Stimulated activated CD8-positive, alpha-beta memory T cell treated with anti-CD3 and anti-CD28 coated beads, Interleukin-15, amount 100 ng/mL, for 48 hours (primary cell): Measurements from ENCODE around the gene BMP8B.
A peak's percentile ranks its signal among the peaks of the same experiment; 100 is the strongest.
"Not testable (repeated sequence)": the region's sequence is repeated elsewhere in the genome, so short reads cannot be mapped to it uniquely, and the experiment has no call there.

Experiments
- DNase-seq, 2 donors: peaks; one replicate each; pipeline ENCODE4 v3.0.0-alpha.2; 2020; ENCODE audit warnings: low read depth in 2 of 2

Gene BMP8B

DNA sequence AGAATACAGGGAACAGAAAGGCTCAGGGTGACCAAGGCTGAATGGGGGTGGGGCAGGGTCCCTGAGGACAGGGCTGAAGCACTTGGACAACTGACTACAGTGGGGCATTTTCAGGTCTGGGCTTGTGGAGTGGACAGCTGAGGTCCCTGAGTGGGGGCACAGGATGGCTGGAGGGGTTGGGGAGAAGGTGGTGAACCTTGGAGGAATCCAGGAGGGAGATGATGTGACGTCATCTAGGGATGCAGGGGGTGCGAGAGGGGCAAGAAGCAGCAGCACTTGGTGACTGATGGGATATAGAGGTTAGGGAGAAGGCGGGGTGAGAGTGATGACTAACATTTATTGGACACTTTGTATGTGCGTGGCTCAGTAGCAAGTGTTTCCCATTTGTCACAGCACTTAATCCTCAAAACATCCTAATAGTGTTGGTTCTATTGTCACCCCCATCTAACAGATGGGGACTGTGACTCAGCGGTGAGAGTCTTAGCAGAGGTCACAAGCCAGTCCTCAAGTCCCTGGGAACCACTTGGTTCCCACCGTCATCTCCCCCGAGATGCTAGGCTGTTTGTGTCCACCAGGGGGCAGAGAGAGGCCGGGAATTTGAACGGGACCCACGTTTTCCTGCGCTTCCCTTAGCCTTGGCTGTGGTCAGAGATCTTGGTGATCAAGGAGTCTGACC lies 27.9 kb upstream of the BMP8B start:
- DNase-seq: peak in 1 of 2 donors; percentile 30

DNA sequence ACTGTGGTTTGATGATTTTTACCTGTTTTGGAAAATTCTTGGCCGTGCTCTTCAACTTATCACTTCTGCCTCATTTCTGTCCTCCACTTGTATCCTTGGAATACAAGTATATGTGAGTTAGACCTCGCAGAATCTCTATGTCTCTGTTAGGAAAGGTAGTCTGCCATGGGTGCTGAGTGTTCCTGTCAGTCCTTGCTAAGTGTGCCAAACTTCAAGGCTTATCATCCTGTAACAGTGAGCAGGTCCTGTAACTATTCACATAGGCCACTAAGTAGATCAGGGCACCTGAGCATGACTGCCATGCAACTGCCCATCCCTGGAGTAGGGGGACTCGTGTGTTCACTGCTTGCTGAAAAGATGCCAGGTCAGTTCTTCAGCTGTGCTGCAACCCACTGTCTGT lies 24.2 kb upstream of the BMP8B start:
- DNase-seq: no peak

DNA sequence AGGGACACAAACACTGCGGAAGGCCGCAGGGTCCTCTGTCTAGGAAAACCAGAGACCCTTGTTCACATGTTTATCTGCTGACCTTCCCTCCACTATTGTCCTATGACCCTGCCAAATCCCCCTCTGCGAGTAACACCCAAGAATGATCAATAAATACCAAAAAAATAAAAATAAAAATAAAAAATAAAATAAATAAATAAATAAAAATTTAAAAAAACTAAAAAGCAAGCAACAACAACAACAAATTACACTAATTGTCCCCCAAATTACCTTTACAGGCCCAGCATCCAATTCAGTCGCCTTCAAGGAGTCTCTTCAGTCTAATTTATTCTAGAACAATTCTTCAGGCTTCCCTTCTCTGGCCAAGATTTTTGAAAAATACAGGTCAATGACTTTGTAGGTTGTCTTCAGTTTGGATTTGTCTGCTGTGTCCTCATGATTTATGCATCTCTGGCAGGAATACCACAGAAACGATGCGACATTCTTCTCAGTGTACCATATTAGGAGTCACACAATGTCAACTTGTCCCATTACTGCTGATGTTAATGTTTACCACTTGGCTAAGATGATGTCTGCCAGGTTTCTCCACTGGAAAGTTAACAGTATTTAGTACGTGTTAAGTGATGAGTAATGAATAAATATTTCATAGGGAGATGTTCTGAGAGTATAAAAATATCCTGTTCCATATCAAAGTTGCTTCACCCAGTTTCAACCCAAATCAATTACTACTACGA lies 20.3 kb upstream of the BMP8B start:
- no peak for DNase-seq

DNA sequence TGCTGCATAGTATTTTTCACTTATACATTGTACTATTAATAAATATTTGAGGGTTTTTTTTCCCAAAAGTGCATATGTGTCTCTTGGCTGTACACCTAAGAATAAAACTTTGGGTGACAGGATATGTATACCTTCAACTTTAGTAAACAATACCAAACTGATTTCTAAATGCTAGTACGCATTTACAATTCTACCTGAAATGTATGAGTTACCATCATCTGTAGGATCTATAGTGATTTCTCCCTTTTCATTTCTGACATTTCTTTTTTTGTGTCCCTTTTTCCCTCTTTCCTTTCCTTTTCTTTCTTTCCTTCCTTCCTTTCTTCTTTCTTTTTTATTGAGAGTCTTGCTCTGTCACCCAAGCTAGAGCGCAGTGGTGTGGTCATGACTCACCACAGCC lies 16.7 kb upstream of the BMP8B start:
- DNase-seq: no peak

DNA sequence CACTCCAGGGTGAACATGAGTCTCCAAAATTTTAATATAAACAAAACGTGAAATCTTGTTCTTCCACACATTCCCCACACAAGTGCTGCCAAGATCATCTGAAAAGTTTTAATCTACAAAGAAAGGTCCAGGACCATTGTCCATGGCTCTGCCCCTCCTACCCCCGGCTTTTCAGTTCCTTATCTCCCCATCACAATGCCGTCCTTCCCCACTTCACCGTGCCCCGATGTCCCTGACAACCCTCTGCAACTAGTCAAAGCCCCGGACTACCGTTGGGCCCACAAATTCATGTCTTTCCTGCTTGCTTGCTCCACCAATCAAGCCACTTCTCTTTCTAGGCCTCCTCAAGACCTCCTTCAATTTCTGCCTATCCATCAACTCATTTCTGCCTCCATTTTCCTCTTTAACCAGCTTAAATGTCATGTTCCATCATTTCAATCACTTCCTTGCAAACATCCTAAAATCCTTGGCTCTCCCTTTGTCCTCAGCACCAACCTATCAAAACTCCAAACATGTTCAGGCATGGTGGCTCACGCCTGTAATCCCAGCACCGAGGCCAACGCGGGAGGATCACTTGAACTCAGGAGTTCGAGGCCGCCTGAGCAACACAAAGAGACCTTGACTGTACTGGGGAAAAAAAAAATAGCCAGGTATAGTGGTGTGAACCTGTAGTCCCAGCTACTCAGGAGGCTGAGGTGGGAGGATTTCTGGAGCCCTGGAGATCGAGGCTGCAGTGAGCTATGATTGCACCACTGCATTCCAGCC lies 14.0 kb upstream of the BMP8B start:
- no peak for DNase-seq

DNA sequence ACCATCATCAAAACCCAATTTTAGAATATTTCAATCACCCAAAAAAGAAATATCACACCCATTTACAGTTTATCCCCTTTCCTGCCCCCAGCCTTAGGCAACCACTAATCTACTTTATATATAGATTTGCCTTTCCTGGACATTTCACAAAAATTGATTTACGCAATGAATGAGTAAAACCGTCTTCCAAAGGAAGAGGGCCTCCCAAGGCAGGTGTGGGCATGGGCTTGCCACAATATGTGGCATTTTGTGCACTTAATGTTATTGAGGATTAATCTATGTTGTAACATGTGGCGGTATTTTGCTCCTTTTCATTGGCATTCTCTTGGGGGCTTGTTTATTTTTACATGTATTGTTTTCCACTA lies 11.8 kb upstream of the BMP8B start:
- DNase-seq: no peak

DNA sequence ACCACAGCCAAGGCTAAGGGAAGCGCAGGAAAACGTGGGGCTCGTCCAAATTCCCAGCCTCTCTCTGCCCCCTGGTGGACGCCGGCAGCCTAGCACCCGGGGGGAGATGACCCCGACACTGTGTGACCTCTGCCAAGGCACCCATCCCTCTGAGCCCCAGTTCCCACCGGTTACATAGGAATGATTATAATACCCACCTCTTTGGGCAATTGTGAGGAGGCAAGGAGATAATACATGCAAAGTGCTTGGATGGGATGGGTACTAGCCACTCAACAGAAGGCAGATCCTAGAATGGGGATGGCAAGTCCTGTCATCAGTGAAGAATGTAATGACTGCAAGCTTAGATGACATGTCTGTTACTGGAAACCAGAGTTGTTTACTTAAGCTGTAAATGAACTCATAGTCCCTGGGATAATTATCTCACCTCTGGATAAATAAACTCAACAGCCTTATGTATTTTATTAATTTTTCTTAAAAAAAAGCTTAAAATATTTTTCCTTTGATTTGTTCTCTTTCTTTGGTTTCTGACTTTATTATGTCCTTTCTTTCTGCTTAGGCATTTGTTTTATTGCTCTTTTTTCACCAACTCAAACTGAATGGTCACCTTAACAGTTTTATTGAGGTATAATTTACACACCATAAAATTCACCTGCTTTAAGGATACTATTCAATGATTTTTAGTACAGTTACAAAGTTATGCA lies 11.3 kb upstream of the BMP8B start:
- peak; percentile 34 to 44 for DNase-seq

DNA sequence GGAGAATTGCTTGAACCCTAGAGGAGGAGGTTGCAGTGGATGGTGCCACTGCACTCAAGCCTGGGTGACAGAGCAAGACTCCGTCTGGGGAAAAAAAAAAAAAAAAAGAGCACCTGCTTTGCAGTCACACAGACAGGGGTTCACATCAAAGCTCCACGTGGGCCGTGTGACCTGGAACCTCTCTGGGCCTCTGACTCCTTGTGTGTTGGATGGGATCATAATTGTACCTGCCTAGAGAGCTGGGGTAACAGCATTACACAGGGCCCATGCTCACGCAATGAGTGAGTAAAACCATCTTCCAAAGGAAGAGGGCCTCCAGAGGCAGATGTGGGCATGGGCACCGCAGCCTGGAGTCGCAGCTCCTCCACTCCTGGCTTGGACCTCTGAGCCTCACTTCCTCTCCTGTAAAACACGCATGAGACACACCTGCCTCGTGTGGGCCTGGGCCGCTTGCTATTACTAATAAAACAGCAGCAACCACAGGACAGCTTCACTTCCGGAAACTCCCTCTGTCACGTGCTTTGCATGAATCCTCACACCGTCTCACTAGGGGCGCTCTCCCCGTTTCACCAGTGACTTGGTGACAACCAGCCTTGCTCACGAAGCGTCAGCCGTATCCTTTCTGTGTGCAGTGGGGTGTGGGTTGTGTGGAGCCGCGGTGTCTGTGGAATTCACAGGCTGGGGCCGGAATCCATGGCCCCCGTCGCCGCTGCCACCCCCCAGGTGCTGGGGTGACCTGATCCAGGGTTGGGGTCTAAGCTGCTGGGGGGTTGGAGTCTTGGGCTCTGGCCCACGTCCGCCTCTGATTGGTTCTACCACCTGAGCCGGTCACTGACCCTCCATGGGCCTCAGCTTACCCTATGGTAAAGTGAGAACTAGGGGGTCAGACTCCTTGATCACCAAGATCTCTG lies 10.4 kb upstream of the BMP8B start:
- peak; percentile 73 to 80 for DNase-seq

DNA sequence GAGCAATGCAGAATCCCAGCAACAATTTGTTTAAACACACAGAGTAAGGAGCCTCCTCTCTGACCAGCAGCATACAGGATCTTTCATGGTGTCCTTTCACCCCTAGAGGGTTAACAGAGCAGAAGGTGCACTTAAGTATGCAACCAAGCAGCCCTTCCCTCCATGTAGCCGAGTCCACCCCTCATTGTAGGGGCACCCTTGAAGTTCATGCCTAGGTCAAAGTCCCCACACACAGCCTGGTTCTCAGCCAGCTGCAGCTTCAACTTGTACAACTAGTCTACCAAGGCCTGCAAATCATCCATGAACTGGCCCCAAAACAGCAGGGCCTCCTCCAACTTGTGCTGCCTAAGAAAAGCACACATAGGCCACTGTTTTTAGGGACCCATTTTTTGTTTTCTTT lies 7.0 kb upstream of the BMP8B start:
- no peak for DNase-seq

GRCh38 chr1:39791838-39792237 lies 3.2 kb upstream of the BMP8B start:
- DNase-seq: no peak

DNA sequence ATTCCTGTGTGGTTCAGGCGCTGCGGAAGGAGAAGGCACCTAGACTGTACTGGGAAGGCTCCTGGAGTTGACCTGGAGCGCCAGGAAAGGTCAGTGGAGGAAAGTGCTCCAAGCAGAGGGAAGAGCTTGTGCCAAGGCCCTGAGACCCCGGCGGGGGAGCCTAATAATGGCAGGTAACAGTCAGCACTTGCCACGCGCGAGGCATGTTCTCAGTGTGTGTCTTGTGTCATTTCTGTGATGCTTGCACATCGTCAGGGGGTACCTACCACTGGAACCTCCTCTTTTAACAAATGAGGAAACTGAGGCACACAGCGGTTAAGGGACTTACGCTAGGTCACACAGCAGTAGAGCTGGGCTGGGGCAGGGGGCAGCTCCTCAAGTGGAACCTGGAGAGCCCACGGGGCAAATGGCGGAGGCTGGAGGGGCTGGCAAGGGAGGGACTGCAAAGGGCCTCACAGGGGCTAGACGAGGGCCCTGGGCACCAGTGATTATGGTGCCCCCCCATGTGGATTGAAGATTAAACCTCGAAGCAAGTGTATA lies 976 bp upstream of the BMP8B start:
- no peak for DNase-seq

DNA sequence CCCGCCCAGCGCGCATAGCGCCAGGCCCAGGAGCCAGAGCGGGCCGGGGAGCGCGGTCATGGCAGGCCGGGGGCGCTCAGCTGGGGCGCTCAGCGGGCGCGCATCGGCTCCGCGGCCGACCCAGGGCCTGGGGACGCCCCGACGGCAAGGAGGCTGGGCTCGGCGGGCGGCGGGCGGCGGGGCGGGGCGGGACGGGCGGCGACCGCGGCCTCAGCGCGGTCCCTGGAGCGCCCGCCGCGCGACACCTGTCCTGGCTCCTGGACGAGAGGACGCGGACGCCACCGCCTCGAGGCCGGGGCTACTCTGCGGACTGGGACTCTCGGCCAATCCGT lies 273 bp downstream of the BMP8B start:
- DNase-seq: no peak

DNA sequence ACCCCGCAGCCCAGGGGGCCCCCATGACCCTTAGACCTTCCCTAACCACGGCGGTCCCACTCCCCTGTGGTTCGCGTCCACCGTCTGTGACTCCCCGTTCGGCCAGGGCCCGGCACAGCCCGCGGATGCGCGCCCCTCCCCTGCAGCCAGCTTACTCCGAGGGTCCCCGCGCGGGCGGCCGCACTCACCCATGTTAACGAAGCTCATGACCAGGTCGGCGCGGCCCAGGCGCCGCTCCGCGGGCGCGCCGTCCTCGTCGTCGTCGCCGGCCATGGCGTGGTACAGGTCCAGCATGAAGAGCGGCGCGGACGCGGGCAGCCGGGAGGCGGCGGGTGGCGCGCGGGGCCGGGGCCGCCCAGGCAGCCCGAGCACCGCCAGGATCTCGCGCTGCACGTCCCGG lies 701 bp downstream of the BMP8B start:
- DNase-seq: not testable (repeated sequence)

GRCh38 chr1:39787468-39787867 lies 1.2 kb downstream of the BMP8B start:
- DNase-seq: no peak

- not testable (repeated sequence) for DNase-seq
Measured at GRCh38 chr1:39787108-39787375, 1.6 kb downstream of the BMP8B start.

GRCh38 chr1:39786303-39787107 lies 2.2 kb downstream of the BMP8B start:
- not testable (repeated sequence) for DNase-seq

GRCh38 chr1:39782685-39783084 lies 6.0 kb downstream of the BMP8B start:
- not testable (repeated sequence) for DNase-seq

DNA sequence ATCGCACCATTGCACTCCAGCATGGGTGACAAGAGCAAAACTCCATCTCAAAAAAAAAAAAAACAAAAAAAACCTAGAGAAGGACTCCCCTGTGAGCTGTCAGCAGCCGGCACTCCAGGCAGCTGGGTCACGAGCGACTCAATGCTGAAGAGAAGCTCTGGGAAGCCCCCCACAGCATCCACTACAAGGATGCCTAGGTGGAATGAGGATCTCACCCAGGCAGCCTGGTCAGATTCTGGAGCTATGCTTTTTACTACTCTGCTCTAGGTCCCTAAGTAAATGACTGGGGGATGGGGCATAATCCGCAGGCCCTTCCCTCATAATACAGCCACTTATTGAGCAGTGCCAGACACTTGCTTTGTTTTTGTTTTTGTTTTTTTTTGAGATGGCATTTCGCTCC lies 6.6 kb downstream of the BMP8B start:
- DNase-seq: no peak

DNA sequence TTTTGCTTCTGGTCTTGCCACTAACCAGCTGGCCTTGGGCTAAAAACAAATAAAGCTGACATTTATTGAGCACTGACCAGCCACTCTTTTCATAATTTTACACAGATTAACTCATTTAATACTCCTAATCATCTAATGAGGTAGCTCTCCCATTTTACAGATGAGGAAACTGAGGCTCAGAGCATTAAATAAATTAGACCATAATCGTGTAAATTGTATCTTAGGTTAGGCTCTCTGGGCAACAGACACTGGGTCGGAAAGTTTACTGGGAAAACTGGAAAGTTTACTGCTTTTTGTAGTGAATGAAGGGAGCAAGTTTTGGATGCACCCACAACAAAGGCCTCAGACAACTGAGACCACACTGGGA lies 7.3 kb downstream of the BMP8B start:
- DNase-seq: no peak

DNA sequence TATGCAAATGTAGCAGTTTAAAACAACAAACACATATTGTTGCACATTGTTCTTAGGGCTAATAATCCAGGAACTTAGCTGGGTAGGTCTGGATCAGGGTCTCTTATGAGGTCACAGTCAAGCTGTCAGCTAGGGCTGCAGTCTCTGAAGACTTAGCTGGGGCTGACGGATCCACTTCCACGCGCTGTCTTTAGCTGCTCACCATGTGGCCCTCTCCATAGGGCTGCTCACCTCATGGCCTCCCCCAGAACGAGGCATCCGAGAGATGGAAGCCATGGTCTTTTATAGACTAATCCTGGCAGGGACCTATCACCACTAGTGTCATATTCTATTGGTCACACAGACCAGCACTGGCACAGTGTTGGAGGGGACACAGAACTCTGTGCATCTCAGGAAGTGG lies 8.8 kb downstream of the BMP8B start:
- DNase-seq: no peak

DNA sequence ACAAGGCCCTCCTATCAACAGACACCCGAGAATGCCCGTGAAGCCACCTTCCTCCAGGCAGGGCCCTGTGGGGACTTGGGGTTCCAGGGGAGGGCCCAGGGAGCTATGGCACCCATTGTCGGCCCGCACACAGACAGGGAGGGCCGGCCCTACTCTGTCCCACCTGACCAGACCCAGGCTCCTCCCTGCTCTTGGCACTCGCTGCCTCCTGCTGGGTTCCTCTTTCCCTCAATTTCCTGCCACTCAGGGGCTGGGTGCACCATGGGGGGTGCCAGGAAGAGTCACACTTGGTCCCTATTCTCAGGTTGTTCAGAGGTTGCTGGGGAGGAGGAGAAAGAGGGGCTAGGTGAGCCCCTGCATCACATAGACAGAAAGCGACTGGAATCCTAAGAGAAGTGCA lies 9.5 kb downstream of the BMP8B start:
- no peak for DNase-seq
